KMS-11 (cell line): Measurements from ENCODE around the gene CDKN2B-AS1.
A peak's percentile ranks its signal among the peaks of the same experiment; 100 is the strongest.

Experiments
- H2AFZ ChIP-seq: fragments of 200-600 bp; sonication (generic); 2 replicates; pipeline ENCODE4 v1.6.1; 2016; ENCODE audit warnings: antibody characterized with exemption, mixed run types, low read depth
- H3K27ac ChIP-seq: fragments of 200-600 bp; sonication (generic); 2 replicates; pipeline ENCODE4 v1.6.1; 2016; ENCODE audit warnings: mild to moderate bottlenecking, mixed run types
- H3K27me3 ChIP-seq: fragments of 200-600 bp; sonication (generic); 2 replicates; pipeline ENCODE4 v1.6.1; 2017; ENCODE audit warnings: mild to moderate bottlenecking, low read depth, mixed run types, moderate library complexity; ENCODE audit not compliant: insufficient read depth
- H3K36me3 ChIP-seq: fragments of 200-600 bp; sonication (generic); 2 replicates; pipeline ENCODE4 v1.6.1; 2017; ENCODE audit warnings: mild to moderate bottlenecking, mixed run types; ENCODE audit not compliant: insufficient read depth
- H3K4me1 ChIP-seq: fragments of 200-600 bp; sonication (generic); 2 replicates; pipeline ENCODE4 v1.6.1; 2016; ENCODE audit warnings: mild to moderate bottlenecking, low read depth, mixed run types; ENCODE audit not compliant: poor library complexity, severe bottlenecking
- H3K4me2 ChIP-seq: fragments of 200-600 bp; sonication (generic); 2 replicates; pipeline ENCODE4 v1.7.0; 2016; ENCODE audit warnings: mild to moderate bottlenecking, mixed run types
- H3K4me3 ChIP-seq: fragments of 200-600 bp; sonication (generic); IDR thresholded peaks from 2 replicates; pipeline ENCODE4 v1.6.1; 2017; ENCODE audit warnings: low read depth, low read length, mixed read lengths; ENCODE audit not compliant: insufficient read depth
- H3K79me2 ChIP-seq: fragments of 200-600 bp; sonication (generic); 2 replicates; pipeline ENCODE4 v1.6.1; 2016; ENCODE audit warnings: low read depth, mixed run types; ENCODE audit not compliant: insufficient read depth
- H3K9ac ChIP-seq: fragments of 200-600 bp; sonication (generic); 2 replicates; pipeline ENCODE4 v1.6.1; 2016; ENCODE audit warnings: mild to moderate bottlenecking, mixed run types
- H4K20me1 ChIP-seq: fragments of 200-600 bp; sonication (generic); 2 replicates; pipeline ENCODE4 v1.6.1; 2016; ENCODE audit warnings: mild to moderate bottlenecking, mixed run types; ENCODE audit not compliant: insufficient read depth
- CTCF ChIP-seq: fragments of 200-600 bp; sonication (generic); conservative IDR thresholded peaks from 2 replicates; pipeline ENCODE4 v1.6.1; 2017; ENCODE audit warnings: low read depth, mild to moderate bottlenecking, antibody characterized with exemption, low read length, moderate library complexity, mixed read lengths

Gene CDKN2B-AS1

GRCh38 chr9:22041344-22041743 lies 46.8 kb downstream of the CDKN2B-AS1 start:
- Histone ChIP-seq H3K4me3 (no peak overlapping the region), H2AFZ (no peak overlapping the region), H3K4me1 (peaks cover 82% of the 10 kb centered on the region), H3K4me2 (no peak overlapping the region), H3K9ac (no peak overlapping the region), H3K36me3 (no peaks in the 10 kb centered on the region), H3K27ac (no peak overlapping the region), H3K79me2 (no peaks in the 10 kb centered on the region), H3K27me3 (no peaks in the 10 kb centered on the region), H4K20me1 (no peaks in the 10 kb centered on the region)
- TF ChIP-seq CTCF, result no peak

GRCh38 chr9:22041775-22042174 lies 47.2 kb downstream of the CDKN2B-AS1 start:
- Histone ChIP-seq H3K27ac (no peak overlapping the region), H3K9ac (no peak overlapping the region), H3K36me3 (no peaks in the 10 kb centered on the region), H3K4me2 (no peak overlapping the region), H3K4me1 (peaks cover 77% of the 10 kb centered on the region), H3K4me3 (no peak overlapping the region), H3K79me2 (no peaks in the 10 kb centered on the region), H4K20me1 (no peaks in the 10 kb centered on the region), H2AFZ (no peak overlapping the region), H3K27me3 (no peaks in the 10 kb centered on the region)
- TF ChIP-seq CTCF, result no peak

- no peak overlapping the region for H3K27ac ChIP-seq
- H3K36me3 ChIP-seq, result no peaks in the 10 kb centered on the region
- no peak overlapping the region for H3K9ac ChIP-seq
- no peak overlapping the region for H3K4me3 ChIP-seq
- TF ChIP-seq CTCF, result no peak
- no peak overlapping the region for H3K4me2 ChIP-seq
- peaks cover 57% of the 10 kb centered on the region for H3K4me1 ChIP-seq
- H3K27me3 ChIP-seq, result no peaks in the 10 kb centered on the region
- no peaks in the 10 kb centered on the region for H4K20me1 ChIP-seq
- no peak overlapping the region for H2AFZ ChIP-seq
- H3K79me2 ChIP-seq, result no peaks in the 10 kb centered on the region
Observed at GRCh38 chr9:22043928-22044327, 49.3 kb downstream of the CDKN2B-AS1 start.

GRCh38 chr9:22044583-22044982 lies 50.0 kb downstream of the CDKN2B-AS1 start:
- Histone ChIP-seq H3K4me3 (no peak overlapping the region), H3K36me3 (no peaks in the 10 kb centered on the region), H3K79me2 (no peaks in the 10 kb centered on the region), H3K9ac (no peak overlapping the region), H2AFZ (no peak overlapping the region), H3K4me2 (no peak overlapping the region), H3K27me3 (no peaks in the 10 kb centered on the region), H3K27ac (no peak overlapping the region), H4K20me1 (no peaks in the 10 kb centered on the region), H3K4me1 (peaks cover 57% of the 10 kb centered on the region)
- no peak for TF ChIP-seq CTCF

- TF ChIP-seq CTCF, result no peak
- H3K27ac ChIP-seq, result no peak overlapping the region
- H4K20me1 ChIP-seq, result no peaks in the 10 kb centered on the region
- peaks cover 57% of the 10 kb centered on the region for H3K4me1 ChIP-seq
- H3K9ac ChIP-seq, result no peak overlapping the region
- H3K79me2 ChIP-seq, result no peaks in the 10 kb centered on the region
- H3K4me2 ChIP-seq, result peak overlapping the region; percentile 14; the same call in 1 of the 2 replicates
- no peak overlapping the region for H2AFZ ChIP-seq
- no peaks in the 10 kb centered on the region for H3K36me3 ChIP-seq
- H3K27me3 ChIP-seq, result no peaks in the 10 kb centered on the region
- H3K4me3 ChIP-seq, result no peak overlapping the region
Observed at GRCh38 chr9:22045423-22045822, 50.8 kb downstream of the CDKN2B-AS1 start.
